ENCODE measurements around the gene AFDN.

The AFDN gene

DNA sequence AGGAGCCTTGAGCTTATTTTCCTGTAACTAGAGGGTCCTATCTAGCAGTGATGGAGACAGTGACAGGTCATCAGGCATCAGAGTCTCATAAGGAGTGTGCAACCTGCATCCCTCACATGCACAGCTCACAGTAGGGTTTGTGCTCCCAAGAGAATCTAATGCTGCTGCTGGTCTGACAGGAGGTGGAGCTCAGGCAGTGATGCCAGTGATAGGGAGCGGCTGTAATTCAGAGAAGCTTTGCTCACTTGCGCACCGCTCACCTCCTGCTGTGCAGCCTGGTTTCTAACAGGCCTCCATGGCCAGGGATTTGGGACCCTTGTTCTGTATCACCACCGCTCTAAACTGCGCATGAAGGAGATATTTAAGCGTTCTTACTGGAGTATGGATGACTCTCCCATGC lies 176.1 kb downstream of the AFDN start:
- no peak overlapping the region for H3K27ac ChIP-seq (ENCODE audit: low read depth, low read length)
- peaks cover 0 to 3% of the 10 kb centered on the region in 2 donors for H3K27me3 ChIP-seq (ENCODE audit: control insufficient read depth in 1 of 2, insufficient read depth in 2 of 2, low read length in 2 of 2)
- H3K4me3 ChIP-seq (ENCODE audit: low read depth in 1 of 2, low read length in 2 of 2), result no peak overlapping the region
- no peaks in the 10 kb centered on the region for H3K4me1 ChIP-seq (ENCODE audit: insufficient read depth, low read length)
- no peaks in the 10 kb centered on the region for H3K9me3 ChIP-seq (ENCODE audit: low read length)
- no peak overlapping the region for H3K9ac ChIP-seq (ENCODE audit: low read length)
- no peaks in the 10 kb centered on the region for H3K36me3 ChIP-seq (ENCODE audit: insufficient read depth, low read length)

DNA sequence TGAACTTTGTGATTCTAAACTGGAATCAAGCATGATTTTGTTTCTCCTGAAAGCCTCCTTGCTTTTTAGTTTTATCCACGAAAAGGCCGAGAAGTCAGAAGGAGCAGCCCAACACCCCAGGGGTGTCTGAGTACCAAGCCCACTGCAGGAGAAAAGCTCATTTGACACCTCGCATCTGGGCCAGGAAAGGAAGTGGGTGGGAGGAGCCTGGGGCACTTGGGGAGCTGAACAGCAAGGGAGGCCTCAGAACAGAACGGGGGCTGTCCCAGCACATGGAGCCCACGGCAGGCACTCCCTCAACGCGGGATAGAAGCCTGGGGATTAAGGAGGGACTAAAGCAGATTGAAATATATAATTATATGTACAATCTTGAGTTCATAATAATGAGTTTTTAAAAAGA lies 177.3 kb downstream of the AFDN start:
- H3K27ac ChIP-seq (ENCODE audit: low read depth, low read length), result no peak overlapping the region
- no peaks in the 10 kb centered on the region for H3K4me1 ChIP-seq (ENCODE audit: insufficient read depth, low read length)
- H3K9ac ChIP-seq (ENCODE audit: low read length), result no peak overlapping the region
- no peak overlapping the region for H3K4me3 ChIP-seq (ENCODE audit: low read depth in 1 of 2, low read length in 2 of 2)
- H3K27me3 ChIP-seq (ENCODE audit: control insufficient read depth in 1 of 2, insufficient read depth in 2 of 2, low read length in 2 of 2), result no peaks in the 10 kb centered on the region
- no peaks in the 10 kb centered on the region for H3K9me3 ChIP-seq (ENCODE audit: low read length)
- H3K36me3 ChIP-seq (ENCODE audit: insufficient read depth, low read length), result no peaks in the 10 kb centered on the region

GRCh38 chr6:168004945-168005344 lies 178.2 kb downstream of the AFDN start:
- no peaks in the 10 kb centered on the region for H3K27me3 ChIP-seq (ENCODE audit: control insufficient read depth in 1 of 2, insufficient read depth in 2 of 2, low read length in 2 of 2)
- H3K9ac ChIP-seq (ENCODE audit: low read length), result no peak overlapping the region
- H3K4me3 ChIP-seq (ENCODE audit: low read depth in 1 of 2, low read length in 2 of 2), result no peak overlapping the region
- no peaks in the 10 kb centered on the region for H3K9me3 ChIP-seq (ENCODE audit: low read length)
- no peaks in the 10 kb centered on the region for H3K36me3 ChIP-seq (ENCODE audit: insufficient read depth, low read length)
- H3K27ac ChIP-seq (ENCODE audit: low read depth, low read length), result no peak overlapping the region
- no peaks in the 10 kb centered on the region for H3K4me1 ChIP-seq (ENCODE audit: insufficient read depth, low read length)

DNA sequence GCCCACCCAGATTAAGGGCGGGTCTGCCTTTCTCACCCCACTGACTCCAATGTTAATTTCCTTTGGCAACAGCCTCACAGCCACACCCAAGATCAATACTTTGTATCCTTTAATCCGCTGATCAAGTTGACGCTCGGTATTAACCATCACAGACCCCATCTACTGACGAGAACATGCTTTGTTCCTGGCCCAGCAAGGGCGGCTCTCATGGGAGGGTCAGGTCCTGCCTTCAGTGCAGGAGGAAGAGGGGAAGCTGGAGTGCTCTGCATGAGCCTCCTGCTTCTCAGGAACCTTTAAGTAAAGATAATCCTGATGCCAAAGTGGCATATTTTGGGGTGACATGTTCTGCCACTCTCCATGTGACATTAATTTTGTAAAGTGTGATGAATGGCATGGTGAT lies 179.1 kb downstream of the AFDN start:
- Histone ChIP-seq H3K9ac (ENCODE audit: low read length) (no peak overlapping the region), H3K27me3 (ENCODE audit: control insufficient read depth in 1 of 2, insufficient read depth in 2 of 2, low read length in 2 of 2) (no peaks in the 10 kb centered on the region), H3K4me1 (ENCODE audit: insufficient read depth, low read length) (no peaks in the 10 kb centered on the region), H3K27ac (ENCODE audit: low read depth, low read length) (no peak overlapping the region), H3K36me3 (ENCODE audit: insufficient read depth, low read length) (no peaks in the 10 kb centered on the region), H3K9me3 (ENCODE audit: low read length) (no peaks in the 10 kb centered on the region), H3K4me3 (ENCODE audit: low read depth in 1 of 2, low read length in 2 of 2) (no peak overlapping the region)

GRCh38 chr6:168007592-168008338 lies 181.1 kb downstream of the AFDN start:
- no peaks in the 10 kb centered on the region for H3K9me3 ChIP-seq (ENCODE audit: low read length)
- H3K9ac ChIP-seq (ENCODE audit: low read length), result no peak overlapping the region
- no peaks in the 10 kb centered on the region for H3K4me1 ChIP-seq (ENCODE audit: insufficient read depth, low read length)
- H3K36me3 ChIP-seq (ENCODE audit: insufficient read depth, low read length), result no peaks in the 10 kb centered on the region
- H3K4me3 ChIP-seq (ENCODE audit: low read depth in 1 of 2, low read length in 2 of 2), result no peak overlapping the region
- no peak overlapping the region for H3K27ac ChIP-seq (ENCODE audit: low read depth, low read length)
- H3K27me3 ChIP-seq (ENCODE audit: control insufficient read depth in 1 of 2, insufficient read depth in 2 of 2, low read length in 2 of 2), result no peaks in the 10 kb centered on the region

- Histone ChIP-seq H3K27ac (ENCODE audit: low read depth, low read length) (no peak overlapping the region), H3K4me3 (ENCODE audit: low read depth in 1 of 2, low read length in 2 of 2) (no peak overlapping the region)
These were observed 182.6 kb downstream of the AFDN start for GRCh38 chr6:168009331-168009730.

GRCh38 chr6:168011291-168011690 lies 184.6 kb downstream of the AFDN start:
- Histone ChIP-seq H3K4me1 (ENCODE audit: insufficient read depth, low read length) (no peaks in the 10 kb centered on the region), H3K9ac (ENCODE audit: low read length) (no peak overlapping the region), H3K4me3 (ENCODE audit: low read depth in 1 of 2, low read length in 2 of 2) (no peak overlapping the region), H3K9me3 (ENCODE audit: low read length) (no peaks in the 10 kb centered on the region), H3K27ac (ENCODE audit: low read depth, low read length) (no peak overlapping the region), H3K36me3 (ENCODE audit: insufficient read depth, low read length) (no peaks in the 10 kb centered on the region), H3K27me3 (ENCODE audit: control insufficient read depth in 1 of 2, insufficient read depth in 2 of 2, low read length in 2 of 2) (no peaks in the 10 kb centered on the region)

More at GRCh38 chr6:168009331-168009730, 182.6 kb downstream of the AFDN start:
- Histone ChIP-seq H3K27me3 (ENCODE audit: control insufficient read depth in 1 of 2, insufficient read depth in 2 of 2, low read length in 2 of 2) (no peaks in the 10 kb centered on the region), H3K36me3 (ENCODE audit: insufficient read depth, low read length) (no peaks in the 10 kb centered on the region), H3K9me3 (ENCODE audit: low read length) (no peaks in the 10 kb centered on the region), H3K9ac (ENCODE audit: low read length) (no peak overlapping the region), H3K4me1 (ENCODE audit: insufficient read depth, low read length) (no peaks in the 10 kb centered on the region)

- Histone ChIP-seq H3K27ac (ENCODE audit: low read depth, low read length) (no peak overlapping the region), H3K4me3 (ENCODE audit: low read depth in 1 of 2, low read length in 2 of 2) (no peak overlapping the region), H3K9ac (ENCODE audit: low read length) (no peak overlapping the region), H3K4me1 (ENCODE audit: insufficient read depth, low read length) (no peaks in the 10 kb centered on the region), H3K27me3 (ENCODE audit: control insufficient read depth in 1 of 2, insufficient read depth in 2 of 2, low read length in 2 of 2) (peaks cover 0 to 4% of the 10 kb centered on the region in 2 donors), H3K36me3 (ENCODE audit: insufficient read depth, low read length) (no peaks in the 10 kb centered on the region), H3K9me3 (ENCODE audit: low read length) (no peaks in the 10 kb centered on the region)
These were observed 185.9 kb downstream of the AFDN start for GRCh38 chr6:168012431-168013249.

DNA sequence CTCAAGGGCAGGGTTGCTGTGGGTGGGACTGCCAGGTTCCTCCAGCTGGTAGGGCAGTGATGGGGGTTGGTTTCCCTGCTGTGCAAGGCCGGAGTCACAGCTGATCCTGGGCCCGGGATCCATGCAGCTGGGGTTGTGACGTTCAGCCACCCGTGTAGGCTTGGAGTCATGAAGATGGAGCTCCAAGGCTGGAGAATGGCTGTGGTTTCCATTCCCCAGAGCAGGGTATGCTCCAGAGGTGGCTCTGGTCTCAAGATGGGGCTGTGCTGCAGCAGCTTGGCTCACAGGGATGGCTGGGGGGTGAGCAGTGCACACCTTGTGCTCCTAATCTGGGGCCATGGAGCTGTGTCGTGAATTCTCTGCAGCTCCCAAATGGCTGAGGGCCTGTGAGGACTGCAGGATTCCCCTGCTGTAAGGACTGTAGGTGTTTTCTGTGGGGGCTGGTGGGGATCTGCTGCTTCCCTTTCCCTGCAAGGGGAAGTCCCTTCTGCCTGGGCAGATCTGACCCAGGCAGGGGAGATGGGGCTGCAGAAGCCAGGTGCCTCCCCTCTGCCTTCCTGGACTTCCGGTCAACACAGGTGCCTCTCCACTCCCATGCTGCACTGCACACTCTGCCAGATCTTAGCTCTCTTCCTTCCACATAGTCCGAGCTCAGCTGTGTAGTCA lies 186.7 kb downstream of the AFDN start:
- no peak overlapping the region for H3K27ac ChIP-seq (ENCODE audit: low read depth, low read length)
- H3K36me3 ChIP-seq (ENCODE audit: insufficient read depth, low read length), result no peaks in the 10 kb centered on the region
- no peak overlapping the region for H3K4me3 ChIP-seq (ENCODE audit: low read depth in 1 of 2, low read length in 2 of 2)
- peaks cover 0 to 4% of the 10 kb centered on the region in 2 donors for H3K27me3 ChIP-seq (ENCODE audit: control insufficient read depth in 1 of 2, insufficient read depth in 2 of 2, low read length in 2 of 2)
- no peak overlapping the region for H3K9ac ChIP-seq (ENCODE audit: low read length)
- H3K4me1 ChIP-seq (ENCODE audit: insufficient read depth, low read length), result no peaks in the 10 kb centered on the region
- no peaks in the 10 kb centered on the region for H3K9me3 ChIP-seq (ENCODE audit: low read length)

DNA sequence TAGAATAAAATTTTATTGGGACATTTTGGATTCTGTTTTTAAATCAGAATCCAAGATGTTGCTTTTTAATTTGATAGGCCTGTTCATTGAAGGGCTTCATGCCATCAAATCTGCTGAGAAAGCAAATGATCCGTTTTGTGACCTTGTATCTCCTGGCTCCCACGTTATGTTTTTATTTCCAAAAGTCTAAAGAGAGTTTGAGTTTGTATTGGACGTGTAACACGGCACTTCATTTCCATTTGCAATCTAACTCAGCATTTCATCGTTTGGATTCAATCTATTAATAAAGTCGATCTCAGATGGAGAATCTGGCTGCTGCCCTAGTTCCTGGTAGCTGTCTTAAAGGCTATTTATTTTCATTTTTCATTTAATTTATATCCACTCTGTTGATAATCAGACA lies 187.7 kb downstream of the AFDN start:
- H3K9me3 ChIP-seq (ENCODE audit: low read length), result no peaks in the 10 kb centered on the region
- H3K4me1 ChIP-seq (ENCODE audit: insufficient read depth, low read length), result no peaks in the 10 kb centered on the region
- no peak overlapping the region for H3K9ac ChIP-seq (ENCODE audit: low read length)
- no peak overlapping the region for H3K27ac ChIP-seq (ENCODE audit: low read depth, low read length)
- no peaks in the 10 kb centered on the region for H3K36me3 ChIP-seq (ENCODE audit: insufficient read depth, low read length)
- H3K4me3 ChIP-seq (ENCODE audit: low read depth in 1 of 2, low read length in 2 of 2), result no peak overlapping the region
- peaks cover 0 to 4% of the 10 kb centered on the region in 2 donors for H3K27me3 ChIP-seq (ENCODE audit: control insufficient read depth in 1 of 2, insufficient read depth in 2 of 2, low read length in 2 of 2)

GRCh38 chr6:168015009-168015408 lies 188.3 kb downstream of the AFDN start:
- Histone ChIP-seq H3K4me1 (ENCODE audit: insufficient read depth, low read length) (no peaks in the 10 kb centered on the region), H3K27ac (ENCODE audit: low read depth, low read length) (no peak overlapping the region)

More at GRCh38 chr6:168015009-168015408, 188.3 kb downstream of the AFDN start:
- H3K36me3 ChIP-seq (ENCODE audit: insufficient read depth, low read length), result no peaks in the 10 kb centered on the region
- no peaks in the 10 kb centered on the region for H3K9me3 ChIP-seq (ENCODE audit: low read length)
- H3K27me3 ChIP-seq (ENCODE audit: control insufficient read depth in 1 of 2, insufficient read depth in 2 of 2, low read length in 2 of 2), result peaks cover 0 to 4% of the 10 kb centered on the region in 2 donors
- H3K9ac ChIP-seq (ENCODE audit: low read length), result no peak overlapping the region
- no peak overlapping the region for H3K4me3 ChIP-seq (ENCODE audit: low read depth in 1 of 2, low read length in 2 of 2)

Data from muscle layer of colon (tissue), 2 donors.